Upper lobe of left lung (tissue), 4 donors: ENCODE data around the gene MRPL40.

Experiments
- CTCF ChIP-seq, 6 experiments: fragments of 450-650 bp in 4 of 6; fragments of 200-600 bp in 2 of 6; sonication (generic) in 2 of 6; IDR thresholded peaks; one replicate each; pipeline ENCODE4 v1.5.1; 2016 to 2019; ENCODE audit warnings: antibody characterized with exemption in 6 of 6
- POLR2A ChIP-seq, 4 donors: fragments of 450-650 bp; IDR thresholded peaks; one replicate each; pipeline ENCODE4 v1.5.1; 2016 to 2017; ENCODE audit warnings: antibody characterized with exemption in 4 of 4, mild to moderate bottlenecking in 2 of 4

- TF ChIP-seq POLR2A (IDR thresholded peaks at IDR 0.05): no peak
- no peak for TF ChIP-seq CTCF (IDR thresholded peaks at IDR 0.05)
Measured at GRCh38 chr22:19473578-19473977, 41.2 kb downstream of the MRPL40 start.
